HCT116 (cell line): ENCODE measurements around the gene PPT2. TPM values are rescaled to one million over a fixed set of nuclear protein-coding genes. Genes with fewer than 3 reads are reported as not detected.

ENCODE experiments used
- ATAC-seq: fragments of 200-7000 bp; cut with Tn5 transposase; 2 replicates; pipeline ENCODE4 v1.9.1; 2020; ENCODE audit warnings: mild to moderate bottlenecking, moderate library complexity
- BruUV-seq: library from RNA; stranded (reverse); fragments of 400-500 nt; replicated peaks from 2 replicates; lab custom pipeline; 2021; lab: Mats Ljungman, UMichigan
- CTCF ChIA-PET: fragments of 300-600 bp; sonication (Branson Sonifier 250); formaldehyde crosslinking; loops from one replicate; lab custom pipeline; 2021; ENCODE audit warnings: antibody characterized with exemption; lab: Charles Lee
- POLR2A ChIA-PET: fragments of 300-600, 350-600 bp; sonication (Branson Sonifier 250); formaldehyde crosslinking; loops from one replicate; lab custom pipeline; 2021; ENCODE audit warnings: antibody characterized with exemption; lab: Charles Lee
- RAD21 ChIA-PET, 2 experiments: fragments of 300-600 bp; sonication (Branson Sonifier 250); formaldehyde crosslinking; loops; one replicate each; lab custom pipeline; 2023; ENCODE audit warnings: low total read pairs in 2 of 2; ENCODE audit not compliant: uncharacterized antibody in 2 of 2, unreplicated experiment in 2 of 2, low non-redundant PET in 1 of 2; lab: Charles Lee
- DNase-seq: peaks from one replicate; pipeline ENCODE4 v3.0.0-alpha.2; 2010; ENCODE audit warnings: low read depth, low spot score
- H2AFZ ChIP-seq: fragments of 200-600 bp; shearing (Covaris generic), sonication (generic); 2 replicates; pipeline ENCODE4 v1.6.1; 2017; ENCODE audit warnings: low read depth, mixed run types, mixed read lengths, antibody characterized with exemption, low read length; ENCODE audit not compliant: poor library complexity, severe bottlenecking
- H3K27ac ChIP-seq: 2 replicates; pipeline ENCODE4 v1.5.1; 2012; ENCODE audit warnings: low read depth, low read length
- H3K27me3 ChIP-seq: fragments of 200-600 bp; sonication (generic); 2 replicates; pipeline ENCODE4 v1.6.1; 2016; ENCODE audit warnings: mixed run types, low read length, mixed read lengths; ENCODE audit not compliant: insufficient read depth
- H3K36me3 ChIP-seq, 2 experiments: fragments of 200-500 bp in 1 of 2; fragments of 200-600 bp in 1 of 2; sonication (Bioruptor generic) in 1 of 2; sonication (generic) in 1 of 2; 2 replicates each; pipeline versions ENCODE4 v1.5.1 to v1.6.1; 2014 to 2016; ENCODE audit warnings: low read length in 2 of 2, inconsistent platforms in 1 of 2, mixed read lengths in 1 of 2, mixed run types in 1 of 2; ENCODE audit not compliant: insufficient read depth in 2 of 2, control insufficient read depth in 1 of 2
- H3K4me1 ChIP-seq, 2 experiments: fragments of 200-600 bp in 1 of 2; sonication (generic) in 1 of 2; 2 replicates each; pipeline versions ENCODE4 v1.5.1 to v1.6.1; 2012 to 2017; ENCODE audit warnings: low read length in 2 of 2, inconsistent platforms in 1 of 2, mild to moderate bottlenecking in 1 of 2, mixed read lengths in 1 of 2, mixed run types in 1 of 2, moderate library complexity in 1 of 2; ENCODE audit not compliant: insufficient read depth in 2 of 2, control insufficient read depth in 1 of 2
- H3K4me2 ChIP-seq: fragments of 200-600 bp; sonication (generic); 2 replicates; pipeline ENCODE4 v1.6.1; 2017; ENCODE audit warnings: mixed run types, low read length, mixed read lengths
- H3K4me3 ChIP-seq, 2 experiments: fragments of 200-600 bp in 1 of 2; sonication (generic) in 1 of 2; replicated peaks in 1 of 2; 2 replicates each; pipeline ENCODE4 v1.5.1; 2011 to 2016; ENCODE audit warnings: low read length in 2 of 2, control low read depth in 1 of 2, low read depth in 1 of 2, mild to moderate bottlenecking in 1 of 2, mixed read lengths in 1 of 2, mixed run types in 1 of 2
- H3K79me2 ChIP-seq: fragments of 200-600 bp; sonication (generic); 2 replicates; pipeline ENCODE4 v1.6.1; 2017; ENCODE audit warnings: mild to moderate bottlenecking, mixed run types, low read length, moderate library complexity, mixed read lengths; ENCODE audit not compliant: insufficient read depth
- H3K9ac ChIP-seq: fragments of 200-600 bp; sonication (generic); 2 replicates; pipeline ENCODE4 v1.6.1; 2016; ENCODE audit warnings: low read length, mixed read lengths
- H3K9me2 ChIP-seq: fragments of 200-600 bp; sonication (generic), shearing (Covaris generic); 2 replicates; pipeline ENCODE4 v1.6.1; 2017; ENCODE audit warnings: mixed run types, mild to moderate bottlenecking, moderate library complexity; ENCODE audit not compliant: insufficient read depth
- H3K9me3 ChIP-seq, 2 experiments: fragments of 200-500 bp in 1 of 2; fragments of 200-600 bp in 1 of 2; sonication (Bioruptor generic) in 1 of 2; sonication (generic) in 1 of 2; 2 replicates each; pipeline ENCODE4 v1.6.1; 2014 to 2017; ENCODE audit warnings: low read length in 2 of 2, mixed read lengths in 2 of 2, inconsistent platforms in 1 of 2, low read depth in 1 of 2, mild to moderate bottlenecking in 1 of 2, mixed run types in 1 of 2, moderate library complexity in 1 of 2; ENCODE audit not compliant: control insufficient read depth in 1 of 2, insufficient read depth in 1 of 2
- H4K20me1 ChIP-seq: fragments of 200-600 bp; sonication (generic), shearing (Covaris generic); 2 replicates; pipeline ENCODE4 v1.6.1; 2017; ENCODE audit warnings: mixed run types, mild to moderate bottlenecking, moderate library complexity; ENCODE audit not compliant: insufficient read depth
- CBX3 ChIP-seq: IDR thresholded peaks from 2 replicates; pipeline ENCODE4 v1.6.1; 2012; ENCODE audit warnings: low read depth
- EZH2phosphoT487 ChIP-seq: fragments of 200-600 bp; IDR thresholded peaks from 2 replicates; pipeline ENCODE4 v1.6.1; 2018; ENCODE audit warnings: antibody characterized with exemption, borderline replicate concordance
- POLR2A ChIP-seq: IDR thresholded peaks from 2 replicates; pipeline ENCODE4 v1.7.0; 2011; ENCODE audit warnings: borderline replicate concordance; ENCODE audit not compliant: insufficient read depth, insufficient read length; ENCODE audit errors: extremely low read depth
- RAD21 ChIP-seq: IDR thresholded peaks from 2 replicates; pipeline ENCODE4 v1.6.1; 2012; ENCODE audit warnings: low read depth, mild to moderate bottlenecking
- SIN3A ChIP-seq: IDR thresholded peaks from 2 replicates; pipeline ENCODE4 v1.6.1; 2012; ENCODE audit warnings: low read depth
- SP1 ChIP-seq: IDR thresholded peaks from 2 replicates; pipeline ENCODE4 v1.6.1; 2012; ENCODE audit warnings: low read depth
- TCF7L2 ChIP-seq: IDR thresholded peaks from 2 replicates; pipeline ENCODE4 v1.7.0; 2011; ENCODE audit warnings: borderline replicate concordance, inconsistent platforms; ENCODE audit not compliant: insufficient read depth, insufficient read length; ENCODE audit errors: extremely low read depth
- YY1 ChIP-seq: IDR thresholded peaks from 2 replicates; pipeline ENCODE4 v1.6.1; 2011; ENCODE audit warnings: low read length, low read depth, moderate library complexity, mild to moderate bottlenecking; ENCODE audit not compliant: insufficient replicate concordance; ENCODE audit errors: extremely low read depth
- ZNF274 ChIP-seq: fragments of 200-500 bp; sonication (Bioruptor generic); IDR thresholded peaks from 2 replicates; pipeline ENCODE4 v1.6.1; 2014; ENCODE audit warnings: mild to moderate bottlenecking, low read depth, low read length, inconsistent platforms
- intact Hi-C: fragments of 100-400 bp; cut with micrococcal nuclease; formaldehyde crosslinking; loops from 2 replicates; pipeline ENCODE4 v1.10.0; 2022
- total RNA-seq: library from RNA; stranded (reverse); gene quantifications from one replicate; pipeline ENCODE4 v1.2.1, GENCODE V29; 2021; ENCODE audit not compliant: unreplicated experiment
- TF ChIP-seq, protein P1 (sequence below), 3 experiments: fragments of 200-600 bp in 1 of 3; sonication (generic) in 1 of 3; IDR thresholded peaks in 2 of 3; conservative IDR thresholded peaks in 1 of 3; 2 replicates each; pipeline ENCODE4 v1.5.1; 2012 to 2017; ENCODE audit warnings: low read depth in 2 of 3, low read length in 2 of 3, antibody characterized with exemption in 1 of 3, borderline replicate concordance in 1 of 3, control low read depth in 1 of 3, mild to moderate bottlenecking in 1 of 3, mixed read lengths in 1 of 3, mixed run types in 1 of 3, moderate library complexity in 1 of 3; ENCODE audit not compliant: insufficient read depth in 1 of 3
- TF ChIP-seq, protein P2 (sequence below): IDR thresholded peaks from 2 replicates; pipeline ENCODE4 v1.6.1; 2012
- TF ChIP-seq, protein P3 (sequence below): IDR thresholded peaks from 2 replicates; pipeline ENCODE4 v1.6.1; 2012

Gene PPT2
- total RNA-seq, 1 experiment from 2014 or later: 21.0 TPM

DNA sequence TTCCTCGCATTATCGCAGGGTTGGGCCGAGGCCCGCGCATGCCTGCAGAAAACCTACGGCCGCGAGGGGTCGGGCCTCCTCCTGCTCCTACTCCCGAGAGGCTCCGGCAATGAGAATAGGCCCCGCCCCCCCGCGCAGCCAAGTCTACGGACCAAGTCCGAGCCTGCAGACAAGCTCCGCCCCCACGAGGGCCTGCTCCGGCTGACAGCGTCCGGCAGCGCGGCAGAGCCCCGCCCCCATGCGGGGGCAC lies 41.6 kb downstream of the PPT2 start:
- no peaks in the 10 kb centered on the region for H3K79me2 ChIP-seq
- H3K4me3 ChIP-seq: peak overlapping the region; percentile 70 to 76
- peak; percentile 99 for DNase-seq
- H2AFZ ChIP-seq: no peak overlapping the region
- peak; percentile 88 for ATAC-seq
- H3K27me3 ChIP-seq: no peaks in the 10 kb centered on the region
- peaks cover 27 to 58% of the 10 kb centered on the region in 2 experiments for H3K4me1 ChIP-seq
- ChIA-PET CTCF (interaction anchor here (0.7 to 1.5 kb wide), 11 partner anchors 10 to 880 kb away, joined by 3 to 18 read pairs (median 4); partner anchors contain the start of genes ABHD16A, ATF6B, FKBPL and HLA-DPB1), RAD21 (interaction anchor here (0.5 to 1.2 kb wide), 5 partner anchors 42 to 92 kb away, joined by 3 to 6 read pairs (median 4); partner anchors contain the start of genes ATF6B (in 1 of the 2) and FKBPL (in 1 of the 2)), POLR2A (interaction anchor here (0.8 to 1.8 kb wide), 14 partner anchors 9 to 1122 kb away, joined by 3 to 11 read pairs (median 4); partner anchors contain the start of genes AGPAT1, ATF6B, DXO and FKBPL)
- intact Hi-C loops: loop anchor here (1.0 kb wide), 2 partner anchors 76 to 108 kb away; no protein-coding TSS in a partner anchor
- no peaks in the 10 kb centered on the region for H3K9me2 ChIP-seq
- H3K9ac ChIP-seq: peak overlapping the region; percentile 97
- H3K36me3 ChIP-seq: no peaks in the 10 kb centered on the region
- no peaks in the 10 kb centered on the region for H4K20me1 ChIP-seq
- TF ChIP-seq EZH2phosphoT487: no peak
- TF ChIP-seq, protein P1, sequence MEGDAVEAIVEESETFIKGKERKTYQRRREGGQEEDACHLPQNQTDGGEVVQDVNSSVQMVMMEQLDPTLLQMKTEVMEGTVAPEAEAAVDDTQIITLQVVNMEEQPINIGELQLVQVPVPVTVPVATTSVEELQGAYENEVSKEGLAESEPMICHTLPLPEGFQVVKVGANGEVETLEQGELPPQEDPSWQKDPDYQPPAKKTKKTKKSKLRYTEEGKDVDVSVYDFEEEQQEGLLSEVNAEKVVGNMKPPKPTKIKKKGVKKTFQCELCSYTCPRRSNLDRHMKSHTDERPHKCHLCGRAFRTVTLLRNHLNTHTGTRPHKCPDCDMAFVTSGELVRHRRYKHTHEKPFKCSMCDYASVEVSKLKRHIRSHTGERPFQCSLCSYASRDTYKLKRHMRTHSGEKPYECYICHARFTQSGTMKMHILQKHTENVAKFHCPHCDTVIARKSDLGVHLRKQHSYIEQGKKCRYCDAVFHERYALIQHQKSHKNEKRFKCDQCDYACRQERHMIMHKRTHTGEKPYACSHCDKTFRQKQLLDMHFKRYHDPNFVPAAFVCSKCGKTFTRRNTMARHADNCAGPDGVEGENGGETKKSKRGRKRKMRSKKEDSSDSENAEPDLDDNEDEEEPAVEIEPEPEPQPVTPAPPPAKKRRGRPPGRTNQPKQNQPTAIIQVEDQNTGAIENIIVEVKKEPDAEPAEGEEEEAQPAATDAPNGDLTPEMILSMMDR (IDR thresholded peaks at IDR 0.05 in 2 of 3, conservative IDR thresholded peaks at IDR 0.05 in 1 of 3; ENCODE audit: borderline replicate concordance in 1 of 3, insufficient read depth in 1 of 3, low read depth in 2 of 3, low read length in 2 of 3): peak in 1 of 3 experiments; percentile 54; a peak in 2 of 6 replicates
- TF ChIP-seq, protein P2, sequence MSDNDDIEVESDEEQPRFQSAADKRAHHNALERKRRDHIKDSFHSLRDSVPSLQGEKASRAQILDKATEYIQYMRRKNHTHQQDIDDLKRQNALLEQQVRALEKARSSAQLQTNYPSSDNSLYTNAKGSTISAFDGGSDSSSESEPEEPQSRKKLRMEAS: no peak
- TF ChIP-seq RAD21: no peak
- TF ChIP-seq CBX3: no peak
- TF ChIP-seq TCF7L2: peak; percentile 48
- no peak for TF ChIP-seq SP1
- peak; percentile 8 for TF ChIP-seq YY1
- TF ChIP-seq ZNF274: no peak
- TF ChIP-seq POLR2A: peak; percentile 17
- TF ChIP-seq SIN3A: no peak
- TF ChIP-seq, protein P3, sequence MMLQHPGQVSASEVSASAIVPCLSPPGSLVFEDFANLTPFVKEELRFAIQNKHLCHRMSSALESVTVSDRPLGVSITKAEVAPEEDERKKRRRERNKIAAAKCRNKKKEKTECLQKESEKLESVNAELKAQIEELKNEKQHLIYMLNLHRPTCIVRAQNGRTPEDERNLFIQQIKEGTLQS: no peak
- H3K9me3 ChIP-seq: no peaks in the 10 kb centered on the region
- peak overlapping the region; percentile 91 for H3K4me2 ChIP-seq
- no TSS peak for BruUV-seq
- H3K27ac ChIP-seq: peak overlapping the region; percentile 99
